ENCODE results near the gene AFAP1.

DNA sequence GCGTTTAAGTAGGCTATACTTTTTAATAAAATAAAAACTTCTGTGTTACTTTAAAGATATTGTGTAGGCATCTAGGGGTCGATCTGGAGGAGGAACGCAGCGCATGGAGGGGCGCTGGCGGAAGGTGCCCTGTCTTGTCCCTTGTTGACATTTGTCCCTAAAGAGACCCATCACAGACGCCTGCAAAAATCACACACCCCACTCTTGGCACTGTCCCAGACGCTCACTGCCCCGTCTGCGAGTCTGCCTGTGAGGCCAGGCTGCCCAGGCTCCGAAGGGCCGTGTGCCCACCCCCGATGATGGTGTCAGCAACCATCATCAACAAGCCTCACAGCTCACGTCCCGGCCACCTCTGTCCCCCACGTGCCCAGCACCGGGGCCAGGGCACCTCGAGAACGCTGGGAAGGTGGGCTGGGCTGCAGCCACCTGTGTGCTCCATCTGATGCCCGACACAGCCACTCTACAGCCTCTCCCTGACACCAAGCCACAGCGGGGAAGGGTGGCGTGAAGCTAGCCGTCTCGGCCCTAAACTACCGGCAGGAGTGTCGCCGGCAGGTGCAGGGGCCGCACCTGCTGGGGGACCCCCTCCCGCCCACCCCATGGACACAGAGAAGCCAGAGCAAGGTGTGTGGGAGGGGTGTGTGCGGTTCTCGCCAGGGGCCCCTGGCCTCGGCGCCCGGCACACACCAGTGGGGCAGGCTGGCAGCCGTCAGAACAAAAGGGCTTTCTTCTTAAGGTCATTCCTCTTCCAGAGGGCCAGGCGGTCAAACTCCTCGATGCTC, 26.8 kb upstream of the AFAP1 start:
- TF ChIP-seq, protein P1, sequence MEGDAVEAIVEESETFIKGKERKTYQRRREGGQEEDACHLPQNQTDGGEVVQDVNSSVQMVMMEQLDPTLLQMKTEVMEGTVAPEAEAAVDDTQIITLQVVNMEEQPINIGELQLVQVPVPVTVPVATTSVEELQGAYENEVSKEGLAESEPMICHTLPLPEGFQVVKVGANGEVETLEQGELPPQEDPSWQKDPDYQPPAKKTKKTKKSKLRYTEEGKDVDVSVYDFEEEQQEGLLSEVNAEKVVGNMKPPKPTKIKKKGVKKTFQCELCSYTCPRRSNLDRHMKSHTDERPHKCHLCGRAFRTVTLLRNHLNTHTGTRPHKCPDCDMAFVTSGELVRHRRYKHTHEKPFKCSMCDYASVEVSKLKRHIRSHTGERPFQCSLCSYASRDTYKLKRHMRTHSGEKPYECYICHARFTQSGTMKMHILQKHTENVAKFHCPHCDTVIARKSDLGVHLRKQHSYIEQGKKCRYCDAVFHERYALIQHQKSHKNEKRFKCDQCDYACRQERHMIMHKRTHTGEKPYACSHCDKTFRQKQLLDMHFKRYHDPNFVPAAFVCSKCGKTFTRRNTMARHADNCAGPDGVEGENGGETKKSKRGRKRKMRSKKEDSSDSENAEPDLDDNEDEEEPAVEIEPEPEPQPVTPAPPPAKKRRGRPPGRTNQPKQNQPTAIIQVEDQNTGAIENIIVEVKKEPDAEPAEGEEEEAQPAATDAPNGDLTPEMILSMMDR (IDR thresholded peaks at IDR 0.05), result no peak
- TF ChIP-seq POLR2AphosphoS5 (IDR thresholded peaks at IDR 0.05; ENCODE audit: low read depth, low read length) (no peak), SIN3A (IDR thresholded peaks at IDR 0.05; ENCODE audit: borderline replicate concordance, insufficient read depth, low read depth, low read length) (no peak)
- TF ChIP-seq, protein P2, sequence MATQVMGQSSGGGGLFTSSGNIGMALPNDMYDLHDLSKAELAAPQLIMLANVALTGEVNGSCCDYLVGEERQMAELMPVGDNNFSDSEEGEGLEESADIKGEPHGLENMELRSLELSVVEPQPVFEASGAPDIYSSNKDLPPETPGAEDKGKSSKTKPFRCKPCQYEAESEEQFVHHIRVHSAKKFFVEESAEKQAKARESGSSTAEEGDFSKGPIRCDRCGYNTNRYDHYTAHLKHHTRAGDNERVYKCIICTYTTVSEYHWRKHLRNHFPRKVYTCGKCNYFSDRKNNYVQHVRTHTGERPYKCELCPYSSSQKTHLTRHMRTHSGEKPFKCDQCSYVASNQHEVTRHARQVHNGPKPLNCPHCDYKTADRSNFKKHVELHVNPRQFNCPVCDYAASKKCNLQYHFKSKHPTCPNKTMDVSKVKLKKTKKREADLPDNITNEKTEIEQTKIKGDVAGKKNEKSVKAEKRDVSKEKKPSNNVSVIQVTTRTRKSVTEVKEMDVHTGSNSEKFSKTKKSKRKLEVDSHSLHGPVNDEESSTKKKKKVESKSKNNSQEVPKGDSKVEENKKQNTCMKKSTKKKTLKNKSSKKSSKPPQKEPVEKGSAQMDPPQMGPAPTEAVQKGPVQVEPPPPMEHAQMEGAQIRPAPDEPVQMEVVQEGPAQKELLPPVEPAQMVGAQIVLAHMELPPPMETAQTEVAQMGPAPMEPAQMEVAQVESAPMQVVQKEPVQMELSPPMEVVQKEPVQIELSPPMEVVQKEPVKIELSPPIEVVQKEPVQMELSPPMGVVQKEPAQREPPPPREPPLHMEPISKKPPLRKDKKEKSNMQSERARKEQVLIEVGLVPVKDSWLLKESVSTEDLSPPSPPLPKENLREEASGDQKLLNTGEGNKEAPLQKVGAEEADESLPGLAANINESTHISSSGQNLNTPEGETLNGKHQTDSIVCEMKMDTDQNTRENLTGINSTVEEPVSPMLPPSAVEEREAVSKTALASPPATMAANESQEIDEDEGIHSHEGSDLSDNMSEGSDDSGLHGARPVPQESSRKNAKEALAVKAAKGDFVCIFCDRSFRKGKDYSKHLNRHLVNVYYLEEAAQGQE (IDR thresholded peaks at IDR 0.05; ENCODE audit: insufficient read depth in 1 of 2, low read depth in 2 of 2, low read length in 1 of 2), result no peak
